NB4 (cell line): Measurements from ENCODE around the gene HPGDS.

Experiments used
- DNase-seq: peaks from one replicate; pipeline ENCODE4 v3.0.0; 2010; ENCODE audit warnings: low read depth
- H3K4me3 ChIP-seq: one replicate; pipeline ENCODE4 v1.5.1; 2011; ENCODE audit warnings: mild to moderate bottlenecking, low read depth, low read length, moderate library complexity
- CTCF ChIP-seq: IDR thresholded peaks from one replicate; pipeline ENCODE4 v1.5.1; 2012; ENCODE audit warnings: low read depth, low read length
- MAX ChIP-seq: IDR thresholded peaks from 2 replicates; pipeline ENCODE4 v1.6.1; 2011; ENCODE audit warnings: low read depth, low read length
- MYC ChIP-seq: IDR thresholded peaks from 2 replicates; pipeline ENCODE4 v1.6.1; 2011; ENCODE audit warnings: low read depth, low read length
- POLR2A ChIP-seq: IDR thresholded peaks from 2 replicates; pipeline ENCODE4 v1.6.1; 2011; ENCODE audit warnings: mild to moderate bottlenecking; ENCODE audit not compliant: insufficient read length; ENCODE audit errors: extremely low read depth

The HPGDS gene

GRCh38 chr4:94251094-94251493, 91.5 kb downstream of the HPGDS start:
- no peak overlapping the region for H3K4me3 ChIP-seq
- TF ChIP-seq MYC (no peak), POLR2A (no peak), CTCF (no peak), MAX (no peak)
- DNase-seq, result no peak
